NCI-H1436 (cell line): ENCODE measurements around the gene ARPP19.
"Not testable (repeated sequence)": the region's sequence is repeated elsewhere in the genome, so short reads cannot be mapped to it uniquely, and the experiment has no call there.

ENCODE experiments used
- DNase-seq: peaks from one replicate; lab custom pipeline; 2025; lab: John Stamatoyannopoulos, UW

Gene ARPP19

DNA sequence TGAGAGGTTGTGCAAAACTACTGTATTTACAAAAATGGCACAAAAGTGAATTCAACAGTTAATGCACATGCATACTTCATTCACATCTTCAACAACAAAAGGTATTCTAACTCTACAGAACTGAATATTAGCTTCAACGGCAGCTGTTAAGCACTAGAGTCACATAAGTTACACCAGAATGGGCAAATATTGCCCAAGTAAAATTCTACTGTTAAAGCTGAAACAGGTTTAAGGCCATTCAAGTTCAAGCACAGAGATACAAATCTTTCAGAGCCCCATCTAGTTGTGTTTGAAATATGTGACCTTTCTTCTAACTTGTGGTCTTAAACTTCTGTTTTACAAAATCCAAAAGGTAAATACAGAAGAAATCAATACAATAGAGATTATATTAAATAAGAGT is 17.6 kb downstream of the ARPP19 start:
- not testable (repeated sequence) for DNase-seq

GRCh38 chr15:52546031-52546751 is 22.6 kb downstream of the ARPP19 start:
- no peak for DNase-seq

- no peak for DNase-seq
Observed at GRCh38 chr15:52540374-52541012, 28.3 kb downstream of the ARPP19 start.

DNA sequence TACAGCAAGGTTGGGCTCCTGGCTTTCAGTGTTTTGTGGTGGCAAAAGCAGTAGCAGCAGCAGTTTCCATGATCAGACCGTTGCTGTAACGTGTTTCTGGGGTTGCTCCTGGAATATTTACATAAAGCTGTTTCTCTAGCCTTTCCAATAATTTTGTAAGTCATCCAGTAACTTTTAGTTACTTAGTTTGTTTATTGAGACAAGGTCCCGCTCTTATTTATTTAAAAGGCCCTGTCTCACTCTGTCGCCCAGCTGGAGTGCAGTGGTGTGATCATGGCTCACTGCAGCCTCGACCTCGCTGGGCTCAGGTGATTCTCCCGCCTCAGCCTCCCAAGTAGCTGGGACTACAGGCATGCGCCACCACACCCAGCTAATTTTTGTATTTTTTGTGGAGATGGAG is 31.4 kb downstream of the ARPP19 start:
- no peak for DNase-seq

DNA sequence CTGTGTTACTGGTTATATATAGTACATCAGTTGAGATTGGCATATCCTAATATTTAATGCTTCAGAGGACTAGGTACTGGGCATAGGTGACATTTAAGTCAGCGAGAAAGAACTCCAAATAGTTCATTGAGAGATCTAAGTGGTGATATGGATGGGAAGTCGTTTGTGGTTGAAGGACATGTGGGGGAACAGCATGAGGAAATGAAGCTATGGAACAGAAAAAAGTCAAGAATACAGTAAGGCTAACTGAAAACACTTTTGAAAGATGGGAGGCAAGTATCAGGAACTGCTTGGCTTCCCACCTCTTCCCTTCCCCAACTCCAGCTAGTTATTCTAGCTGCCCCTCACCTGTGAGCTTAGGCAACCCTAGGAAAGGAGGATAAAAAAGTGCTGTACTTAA is 36.4 kb downstream of the ARPP19 start:
- DNase-seq = no peak

- DNase-seq = no peak
Observed at GRCh38 chr15:52529940-52530339, 38.9 kb downstream of the ARPP19 start.

- DNase-seq = no peak
Observed at GRCh38 chr15:52529341-52529924, 39.4 kb downstream of the ARPP19 start.

- DNase-seq = peak; percentile 48
Observed at GRCh38 chr15:52528564-52529340, 40.1 kb downstream of the ARPP19 start, which contains the start of gene MYO5A. Gene MYO5A (minus strand): TSS chr15:52528880. CDS start chr15:52528806, 74 bp downstream.

- no peak for DNase-seq
Observed at GRCh38 chr15:52527911-52528563, 40.8 kb downstream of the ARPP19 start.

GRCh38 chr15:52527196-52527910 is 41.5 kb downstream of the ARPP19 start:
- no peak for DNase-seq

- no peak for DNase-seq
Observed at GRCh38 chr15:52524223-52525136, 44.4 kb downstream of the ARPP19 start.

DNA sequence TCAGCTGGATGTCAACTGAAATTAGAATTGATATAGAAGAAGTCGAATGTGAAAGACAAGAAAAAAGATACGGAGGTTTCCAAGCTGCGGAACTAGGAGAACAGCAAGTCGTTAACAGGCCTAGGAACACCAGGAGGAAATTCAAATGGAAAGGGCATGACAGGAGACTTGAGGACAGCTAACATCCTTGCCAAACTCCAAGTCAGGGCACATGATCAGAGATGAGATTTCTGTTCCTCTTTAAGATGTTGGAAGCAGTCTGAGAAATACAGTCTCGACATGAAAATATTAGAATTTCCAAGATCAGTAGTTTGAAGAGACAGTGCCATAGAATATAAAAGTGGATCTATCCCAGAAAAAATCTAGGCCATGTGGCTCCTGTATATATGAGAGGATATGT is 45.2 kb downstream of the ARPP19 start:
- no peak for DNase-seq

- no peak for DNase-seq
Observed at GRCh38 chr15:52523192-52523591, 45.6 kb downstream of the ARPP19 start.

GRCh38 chr15:52521682-52522081 is 47.1 kb downstream of the ARPP19 start:
- DNase-seq = no peak

DNA sequence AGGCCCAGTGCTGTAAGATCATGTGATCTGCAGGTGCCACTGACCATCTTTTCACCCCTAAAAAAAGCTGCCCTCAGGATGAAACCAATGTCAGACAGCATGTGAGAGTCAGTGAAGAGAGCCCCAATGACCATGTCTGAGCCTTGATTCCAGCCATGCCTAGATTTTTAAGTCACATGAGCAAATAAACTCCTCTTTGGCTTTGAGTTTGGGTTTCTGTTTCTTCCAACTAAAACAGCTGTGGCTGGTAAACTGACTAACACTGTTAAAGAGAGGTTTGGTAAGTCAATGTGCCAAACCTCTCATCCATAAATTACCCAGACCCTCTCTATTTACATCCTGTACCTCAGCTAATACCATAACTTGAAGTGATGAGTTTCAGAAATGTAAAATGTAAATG is 48.4 kb downstream of the ARPP19 start:
- no peak for DNase-seq

- DNase-seq = no peak
Observed at GRCh38 chr15:52518487-52519371, 50.1 kb downstream of the ARPP19 start.

DNA sequence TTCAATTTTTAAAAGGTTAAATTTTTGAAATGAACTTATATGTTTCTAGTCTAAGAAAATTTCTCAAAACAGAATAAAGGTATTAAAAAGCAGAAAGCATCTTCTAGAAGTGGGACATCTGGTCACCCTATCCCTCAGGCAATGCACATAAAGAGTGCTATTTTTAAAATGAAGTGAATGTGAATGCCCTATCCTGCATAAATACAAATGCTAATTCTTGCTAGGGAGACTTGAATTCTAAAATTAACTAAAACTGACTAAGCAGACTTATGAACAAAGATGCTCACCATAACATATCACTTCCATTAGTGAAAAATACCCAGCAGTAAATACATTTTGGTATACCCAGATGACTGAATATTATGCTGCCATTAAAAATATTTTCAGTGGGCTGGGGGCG is 51.8 kb downstream of the ARPP19 start:
- no peak for DNase-seq

GRCh38 chr15:52515343-52515742 is 53.5 kb downstream of the ARPP19 start:
- no peak for DNase-seq

DNA sequence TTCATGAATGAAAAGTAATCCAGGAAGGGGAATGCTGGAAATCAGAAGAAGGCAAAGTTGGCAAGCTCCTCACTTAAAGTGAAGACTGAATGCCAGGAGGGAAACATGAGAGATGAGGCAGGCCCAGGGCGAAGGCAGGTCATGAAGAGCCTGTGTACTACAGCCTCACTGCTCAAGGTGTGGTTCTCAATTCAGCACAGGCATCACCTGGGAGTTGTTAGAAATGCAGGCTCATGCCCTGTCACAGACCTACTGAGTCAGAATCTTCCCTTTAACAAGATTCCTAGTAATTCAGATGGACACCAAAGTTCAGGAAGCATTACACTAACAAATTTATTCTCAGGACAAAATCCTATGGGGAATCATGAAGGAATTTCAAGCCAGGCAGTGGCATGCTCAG is 54.3 kb downstream of the ARPP19 start:
- DNase-seq = no peak
